HEK293T (cell line): ENCODE data around the gene TSPAN4.

Source experiments
- CTCF ChIA-PET: fragments of 350-600 bp; formaldehyde crosslinking; extraction: SDS; loops from one replicate; lab custom pipeline; 2021; ENCODE audit warnings: antibody characterized with exemption, inconsistent platforms; lab: Yijun Ruan, JAX
- POLR2A ChIA-PET: fragments of 350-600 bp; formaldehyde crosslinking; extraction: SDS; loops from one replicate; lab custom pipeline; 2020; ENCODE audit warnings: antibody characterized with exemption, inconsistent platforms; lab: Yijun Ruan, JAX
- DNase-seq: peaks from one replicate; pipeline ENCODE4 v3.0.0; 2012; ENCODE audit warnings: mixed read lengths; ENCODE audit errors: extremely low spot score
- ARNT ChIP-seq: fragments of 450-650 bp; IDR thresholded peaks from 2 replicates; pipeline ENCODE4 v1.6.1; 2017; ENCODE audit warnings: mild to moderate bottlenecking
- BHLHE40 ChIP-seq: fragments of 450-650 bp; IDR thresholded peaks from 2 replicates; pipeline ENCODE4 v1.6.1; 2016; ENCODE audit warnings: mild to moderate bottlenecking, moderate library complexity, borderline replicate concordance
- CTBP1 ChIP-seq: fragments of 450-650 bp; IDR thresholded peaks from 2 replicates; pipeline ENCODE4 v1.6.1; 2016; ENCODE audit warnings: borderline replicate concordance
- ELF4 ChIP-seq: fragments of 450-650 bp; IDR thresholded peaks from 2 replicates; pipeline ENCODE4 v1.6.1; 2017; ENCODE audit warnings: antibody characterized with exemption
- FOXA1 ChIP-seq: fragments of 450-650 bp; IDR thresholded peaks from 2 replicates; pipeline ENCODE4 v1.6.1; 2016; ENCODE audit warnings: mild to moderate bottlenecking
- FOXK2 ChIP-seq: fragments of 450-650 bp; IDR thresholded peaks from 2 replicates; pipeline ENCODE4 v1.6.1; 2016; ENCODE audit warnings: mild to moderate bottlenecking
- FOXM1 ChIP-seq: fragments of 450-650 bp; IDR thresholded peaks from 2 replicates; pipeline ENCODE4 v1.6.1; 2017; ENCODE audit warnings: mild to moderate bottlenecking, borderline replicate concordance
- HDGF ChIP-seq: fragments of 450-650 bp; IDR thresholded peaks from 2 replicates; pipeline ENCODE4 v1.6.1; 2017; ENCODE audit warnings: antibody characterized with exemption, borderline replicate concordance
- L3MBTL2 ChIP-seq: fragments of 450-650 bp; conservative IDR thresholded peaks from 2 replicates; pipeline ENCODE4 v1.6.1; 2016; ENCODE audit warnings: mild to moderate bottlenecking
- LEF1 ChIP-seq: fragments of 450-650 bp; IDR thresholded peaks from 2 replicates; pipeline ENCODE4 v1.6.1; 2017; ENCODE audit warnings: mild to moderate bottlenecking, borderline replicate concordance
- NFRKB ChIP-seq: fragments of 450-650 bp; IDR thresholded peaks from 2 replicates; pipeline ENCODE4 v1.6.1; 2016; ENCODE audit warnings: mild to moderate bottlenecking, moderate library complexity
- SP1 ChIP-seq: fragments of 450-650 bp; IDR thresholded peaks from 2 replicates; pipeline ENCODE4 v1.6.1; 2017
- SUZ12 ChIP-seq: fragments of 450-650 bp; IDR thresholded peaks from 2 replicates; pipeline ENCODE4 v1.6.1; 2016; ENCODE audit warnings: mild to moderate bottlenecking
- TARDBP ChIP-seq: fragments of 450-650 bp; IDR thresholded peaks from 2 replicates; pipeline ENCODE4 v1.6.1; 2016
- ZNF384 ChIP-seq: fragments of 450-650 bp; IDR thresholded peaks from 2 replicates; pipeline ENCODE4 v1.6.1; 2016
- TF ChIP-seq, protein P1 (sequence below): fragments of 450-650 bp; IDR thresholded peaks from 2 replicates; pipeline ENCODE4 v1.6.1; 2016

Gene TSPAN4

DNA sequence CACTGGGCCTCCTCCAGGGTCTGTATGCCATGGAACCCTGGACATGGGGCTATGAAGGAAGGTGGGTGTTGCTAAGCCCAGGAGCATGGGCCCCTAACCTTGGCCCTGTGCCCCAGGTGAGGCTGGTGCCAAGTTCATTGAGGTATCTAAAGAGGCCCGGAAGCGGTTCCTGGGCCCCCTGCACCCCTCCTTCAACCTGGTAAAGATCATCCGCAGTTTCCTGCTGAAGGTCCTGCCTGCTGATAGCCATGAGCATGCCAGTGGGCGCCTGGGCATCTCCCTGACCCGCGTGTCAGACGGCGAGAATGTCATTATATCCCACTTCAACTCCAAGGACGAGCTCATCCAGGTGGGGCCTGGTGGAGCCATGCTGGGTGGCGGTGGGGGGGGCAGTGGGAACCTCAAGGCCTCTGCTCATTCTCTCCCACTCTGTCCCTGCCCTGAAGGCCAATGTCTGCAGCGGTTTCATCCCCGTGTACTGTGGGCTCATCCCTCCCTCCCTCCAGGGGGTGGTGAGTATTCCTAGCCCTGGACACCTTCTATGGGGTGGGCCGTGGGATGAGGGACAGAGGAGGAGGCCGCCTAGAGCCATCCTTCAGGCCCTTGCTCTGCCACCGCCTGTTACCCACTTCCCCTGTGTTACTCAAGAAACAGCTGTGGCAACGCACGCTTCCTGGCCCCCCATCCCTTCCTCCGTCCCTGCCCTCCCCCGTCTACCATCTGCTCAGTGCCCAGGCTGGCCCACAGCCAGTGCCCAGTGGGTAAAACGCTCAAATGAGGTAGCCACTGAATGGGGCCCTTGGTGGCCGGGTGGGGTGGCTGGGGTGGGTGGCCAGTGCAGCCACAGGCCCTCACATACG lies 20.9 kb upstream of the TSPAN4 start:
- CTCF ChIA-PET: no interaction called here
- DNase-seq: no peak
- POLR2A ChIA-PET: interaction anchor here (0.9 to 5.3 kb wide), 4 partner anchors 11 to 21 kb away, joined by 3 to 39 read pairs (median 4); partner anchors contain the start of genes CD151, POLR2L, RPLP2 and TSPAN4
- TF ChIP-seq TARDBP: no peak

DNA sequence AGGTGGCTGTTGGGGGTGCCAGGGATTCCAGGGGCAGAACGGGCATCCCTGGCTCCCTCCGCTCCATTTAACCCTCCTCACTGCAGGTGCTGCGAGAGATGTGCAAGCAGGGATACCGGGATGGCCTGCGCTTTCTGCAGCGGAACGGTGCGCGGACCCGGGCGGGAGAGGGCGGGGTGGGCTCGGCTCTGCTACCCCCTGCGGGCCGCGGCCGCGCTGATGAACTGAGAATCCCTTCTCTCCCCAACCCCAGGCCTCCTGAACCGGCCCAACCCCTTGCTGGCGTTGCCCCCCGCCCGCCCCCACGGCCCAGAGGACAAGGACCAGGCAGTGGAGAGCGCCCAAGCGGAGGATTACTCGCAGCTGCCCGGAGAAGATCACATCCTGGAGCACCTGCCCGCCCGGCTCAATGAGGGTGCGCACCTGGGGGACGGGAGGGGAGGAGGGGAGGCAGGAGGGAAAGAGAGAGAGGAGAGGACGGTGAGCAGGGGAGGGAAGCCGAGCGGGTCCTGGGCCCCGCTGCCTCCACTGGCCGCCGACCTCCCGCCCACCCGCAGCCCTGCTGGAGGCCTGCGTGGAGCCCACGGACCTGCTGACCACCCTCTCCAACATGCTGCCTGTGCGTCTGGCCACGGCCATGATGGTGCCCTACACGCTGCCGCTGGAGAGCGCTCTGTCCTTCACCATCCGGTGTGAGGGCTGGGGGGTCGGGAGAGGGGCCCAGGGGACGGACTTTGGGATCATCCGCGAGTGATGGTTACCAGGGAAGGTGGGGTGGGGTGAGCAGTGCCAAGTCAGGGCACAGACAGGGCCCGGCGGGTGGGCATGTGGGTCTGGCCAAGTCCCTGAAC lies 19.0 kb upstream of the TSPAN4 start:
- POLR2A ChIA-PET: interaction anchor here (1.8 kb wide), 1 partner anchor 10 kb away, joined by 4 read pairs; no protein-coding TSS in a partner anchor
- CTCF ChIA-PET: no interaction called here
- TF ChIP-seq ARNT (no peak), FOXM1 (no peak), SUZ12 (no peak)
- DNase-seq: no peak

DNA sequence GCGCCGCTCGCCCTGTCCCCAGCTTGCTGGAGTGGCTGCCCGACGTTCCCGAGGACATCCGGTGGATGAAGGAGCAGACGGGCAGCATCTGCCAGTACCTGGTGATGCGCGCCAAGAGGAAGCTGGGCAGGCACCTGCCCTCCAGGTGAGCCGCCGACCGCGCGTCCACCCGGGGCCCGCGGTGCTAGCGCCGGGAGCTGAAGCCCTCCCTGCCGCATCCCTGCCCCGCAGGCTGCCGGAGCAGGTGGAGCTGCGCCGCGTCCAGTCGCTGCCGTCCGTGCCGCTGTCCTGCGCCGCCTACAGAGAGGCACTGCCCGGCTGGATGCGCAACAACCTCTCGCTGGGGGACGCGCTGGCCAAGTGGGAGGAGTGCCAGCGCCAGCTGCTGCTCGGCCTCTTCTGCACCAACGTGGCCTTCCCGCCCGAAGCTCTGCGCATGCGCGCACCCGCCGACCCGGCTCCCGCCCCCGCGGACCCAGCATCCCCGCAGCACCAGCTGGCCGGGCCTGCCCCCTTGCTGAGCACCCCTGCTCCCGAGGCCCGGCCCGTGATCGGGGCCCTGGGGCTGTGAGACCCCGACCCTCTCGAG lies 18.3 kb upstream of the TSPAN4 start:
- TF ChIP-seq FOXA1 (no peak), SP1 (no peak), TARDBP (no peak), FOXK2 (no peak), ARNT (no peak), CTBP1 (no peak), SUZ12 (no peak), BHLHE40 (no peak), HDGF (no peak), L3MBTL2 (no peak), ZNF384 (no peak), NFRKB (no peak)
- TF ChIP-seq, protein P1, sequence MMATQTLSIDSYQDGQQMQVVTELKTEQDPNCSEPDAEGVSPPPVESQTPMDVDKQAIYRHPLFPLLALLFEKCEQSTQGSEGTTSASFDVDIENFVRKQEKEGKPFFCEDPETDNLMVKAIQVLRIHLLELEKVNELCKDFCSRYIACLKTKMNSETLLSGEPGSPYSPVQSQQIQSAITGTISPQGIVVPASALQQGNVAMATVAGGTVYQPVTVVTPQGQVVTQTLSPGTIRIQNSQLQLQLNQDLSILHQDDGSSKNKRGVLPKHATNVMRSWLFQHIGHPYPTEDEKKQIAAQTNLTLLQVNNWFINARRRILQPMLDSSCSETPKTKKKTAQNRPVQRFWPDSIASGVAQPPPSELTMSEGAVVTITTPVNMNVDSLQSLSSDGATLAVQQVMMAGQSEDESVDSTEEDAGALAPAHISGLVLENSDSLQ: no peak
- POLR2A ChIA-PET: interaction anchor here (1.8 kb wide), 1 partner anchor 10 kb away, joined by 4 read pairs; no protein-coding TSS in a partner anchor
- CTCF ChIA-PET: no interaction called here
- DNase-seq: no peak

DNA sequence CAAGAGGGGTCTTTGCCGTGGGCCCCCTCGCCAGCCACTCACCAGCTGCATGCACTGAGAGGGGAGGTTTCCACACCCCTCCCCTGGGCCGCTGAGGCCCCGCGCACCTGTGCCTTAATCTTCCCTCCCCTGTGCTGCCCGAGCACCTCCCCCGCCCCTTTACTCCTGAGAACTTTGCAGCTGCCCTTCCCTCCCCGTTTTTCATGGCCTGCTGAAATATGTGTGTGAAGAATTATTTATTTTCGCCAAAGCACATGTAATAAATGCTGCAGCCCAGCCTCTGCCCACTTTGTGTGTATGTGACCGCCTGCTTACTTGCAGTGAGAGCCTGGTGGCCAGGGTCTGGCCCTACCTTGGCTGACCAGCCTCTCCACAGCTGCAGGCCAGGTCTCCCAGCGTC lies 17.7 kb upstream of the TSPAN4 start:
- ChIA-PET POLR2A (interaction anchor here (1.8 kb wide), 1 partner anchor 9 kb away, joined by 4 read pairs; no protein-coding TSS in a partner anchor), CTCF (no interaction called here)
- no peak for DNase-seq
- TF ChIP-seq SUZ12 (no peak), CTBP1 (no peak), FOXK2 (no peak), ARNT (no peak), TARDBP (no peak), HDGF (no peak), SP1 (no peak), FOXM1 (no peak), BHLHE40 (no peak), NFRKB (no peak), ELF4 (no peak)

DNA sequence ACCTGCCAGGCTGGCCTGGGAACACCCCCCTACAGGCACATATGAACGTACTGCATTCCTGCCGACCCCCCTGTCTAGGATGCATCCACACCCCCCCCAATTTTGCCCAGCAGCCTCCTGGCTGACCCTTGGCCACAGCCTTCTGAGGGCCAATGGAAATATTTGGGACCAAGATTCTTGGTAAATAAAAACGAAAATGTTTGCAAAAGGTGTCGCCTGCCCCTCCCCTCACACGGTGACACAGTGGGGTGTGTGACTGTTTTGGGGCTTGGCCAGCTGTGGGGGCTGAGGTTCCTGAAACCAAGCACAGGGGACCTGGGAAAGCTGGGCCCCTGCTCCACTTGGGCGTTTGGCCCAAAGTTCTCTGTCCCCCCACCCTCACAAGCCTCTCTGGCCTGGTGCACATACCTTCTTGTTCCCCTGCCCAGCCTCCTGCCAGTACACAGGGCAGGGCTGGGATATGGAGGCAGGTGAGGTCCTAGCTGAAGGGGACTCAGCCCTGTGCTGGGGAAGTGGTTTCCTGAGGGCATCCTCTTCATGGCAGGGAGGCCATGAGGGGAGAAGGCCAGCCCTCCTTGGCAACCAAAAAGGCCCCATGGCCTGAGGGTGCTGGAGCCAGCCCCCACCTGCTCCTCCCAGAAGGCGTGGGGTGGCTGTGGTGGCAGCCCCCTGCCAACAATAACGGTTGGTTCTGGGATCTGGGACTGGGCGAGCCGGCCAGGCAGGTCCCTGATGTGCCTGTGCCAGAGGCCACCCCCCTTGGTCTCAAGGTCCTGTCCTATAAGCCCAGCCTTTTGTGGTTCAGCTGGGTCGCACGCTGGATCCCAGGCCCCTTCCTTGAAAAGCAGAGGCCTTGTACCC lies 17.1 kb upstream of the TSPAN4 start:
- DNase-seq: no peak
- CTCF ChIA-PET: no interaction called here
- POLR2A ChIA-PET: interaction anchor here (0.9 to 1.8 kb wide), 2 partner anchors 9 to 16 kb away, joined by 3 to 4 read pairs; no protein-coding TSS in a partner anchor
- TF ChIP-seq L3MBTL2 (no peak), ELF4 (no peak), LEF1 (no peak), ZNF384 (no peak), HDGF (no peak), FOXK2 (no peak), FOXA1 (no peak), BHLHE40 (no peak), SUZ12 (no peak), CTBP1 (no peak), SP1 (no peak), TARDBP (no peak), NFRKB (no peak), FOXM1 (no peak)
- TF ChIP-seq, protein P1: no peak

DNA sequence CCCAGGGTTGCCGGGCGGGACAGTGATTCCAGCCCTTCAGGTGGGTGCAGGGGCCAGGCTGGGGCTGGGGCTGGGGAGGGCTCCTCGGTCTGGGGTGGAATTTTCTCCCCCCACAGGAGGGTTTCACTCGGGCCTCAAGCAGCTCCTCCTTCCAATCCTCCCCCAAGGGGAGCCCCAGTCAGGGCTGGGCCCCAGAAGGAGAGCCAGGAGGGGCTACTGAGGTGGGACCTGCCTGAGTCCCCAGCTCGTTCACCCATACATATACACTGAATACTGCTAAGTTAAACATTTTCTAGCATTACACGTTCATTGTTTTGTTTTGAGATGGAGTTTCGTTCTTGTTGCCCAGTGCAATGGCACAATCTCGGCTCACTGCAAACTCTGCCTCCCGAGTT lies 16.4 kb upstream of the TSPAN4 start:
- TF ChIP-seq ZNF384 (no peak), ELF4 (no peak)
- ChIA-PET POLR2A (interaction anchor here (0.9 kb wide), 1 partner anchor 17 kb away, joined by 3 read pairs; no protein-coding TSS in a partner anchor), CTCF (no interaction called here)
- no peak for DNase-seq
